Pancreas (tissue), 10 donors: ENCODE results near the gene PIGV. TPM values are rescaled to one million over a fixed set of nuclear protein-coding genes. Genes with fewer than 3 reads are reported as not detected.
"Not testable (repeated sequence)": the region's sequence is repeated elsewhere in the genome, so short reads cannot be mapped to it uniquely, and the experiment has no call there.

Source experiments
- ATAC-seq, 4 donors: fragments of 200-7000 bp; cut with Tn5 transposase; one replicate each; pipeline versions ENCODE4 v1.8.0 to v1.9.1; 2020; ENCODE audit warnings: mild to moderate bottlenecking in 4 of 4, moderate library complexity in 4 of 4
- DNase-seq, 6 donors: peaks; one replicate each; pipeline ENCODE4 v3.0.0-alpha.2; 2020
- FAIRE-seq: peaks from 2 replicates; lab custom pipeline; 2012; peaks lifted over from hg19 to GRCh38; lab: Jason Lieb, UNC
- H3K27ac ChIP-seq, 4 donors: fragments of 200-600 bp; sonication (generic); 1 replicate in 3 of 4; 2 replicates in 1 of 4; pipeline versions ENCODE4 v1.5.0 to v1.8.0; 2020
- H3K27me3 ChIP-seq, 4 donors: fragments of 200-600 bp; one replicate each; pipeline ENCODE4 v1.8.0; 2021
- H3K36me3 ChIP-seq, 3 donors: fragments of 200-600 bp; sonication (generic) in 1 of 3; one replicate each; pipeline versions ENCODE4 v1.5.0 to v1.8.0; 2020 to 2021
- H3K4me1 ChIP-seq, 3 donors: fragments of 200-600 bp; one replicate each; pipeline ENCODE4 v1.8.0; 2021
- H3K4me3 ChIP-seq, 4 donors: fragments of 200-600 bp; sonication (generic) in 2 of 4; one replicate each; pipeline versions ENCODE4 v1.5.0 to v1.8.0; 2020 to 2021
- H3K9me3 ChIP-seq, 4 donors: fragments of 200-600 bp; one replicate each; pipeline ENCODE4 v1.8.0; 2021
- WGBS, 2 donors: extraction: QIAGEN DNeasy Blood & Tissue Kit; methylation state at CpG; one replicate each; pipeline ENCODE4 v1.1.7; 2013; 5-methylcytosine and 5-hydroxymethylcytosine counted together
- intact Hi-C, 3 donors: fragments of 100-400 bp; cut with DNase I; formaldehyde crosslinking; loops; one replicate each; pipeline versions ENCODE4 v1.11.1 to v1.14.2; 2022
- polyA plus RNA-seq, 2 donors: library from polyadenylated mRNA; stranded (reverse); fragments of 200-250 nt; gene quantifications; one replicate each; pipeline ENCODE4 v1.2.3, GENCODE V29; 2013
- total RNA-seq, 6 donors: library from RNA; stranded (reverse); fragmentation: NEBNext Ultra II Directional in 4 of 6; extraction: Animal tissue kit (Norgen Biotek cat#: 25700) in 4 of 6; gene quantifications; one replicate each; pipeline versions ENCODE4 v1.2.1 to v1.2.4, GENCODE V29; 2021 to 2023
- TF ChIP-seq, protein P1 (sequence below), 4 donors: fragments of 200-600 bp; sonication (generic) in 3 of 4; IDR thresholded peaks; one replicate each; pipeline versions ENCODE4 v1.5.0 to v1.8.0; 2021; ENCODE audit warnings: antibody characterized with exemption in 4 of 4
- donor health status: healthy with polysubstance abuse.
- donor health status: DM: no; HTN: no; CAD: no; lungs with moderate emphysema.
- donor health status: DM: no; HTN: no; CAD: no.
- donor health status: control.
- donor health status: control.
- donor health status: Bipolar disorder and iron deficiency.
- donor health status: DM: yes; HTN: yes; CAD: no.
- donor health status: DM: no; HTN: no; CAD: no.
- donor health status: DM: no; HTN: no; CAD: no.
- donor health status: DM: yes; HTN: yes; CAD: no.

Gene PIGV
- total and polyA plus RNA-seq, 8 donors, result 3.3 to 9.5 (median 6.5) TPM

DNA sequence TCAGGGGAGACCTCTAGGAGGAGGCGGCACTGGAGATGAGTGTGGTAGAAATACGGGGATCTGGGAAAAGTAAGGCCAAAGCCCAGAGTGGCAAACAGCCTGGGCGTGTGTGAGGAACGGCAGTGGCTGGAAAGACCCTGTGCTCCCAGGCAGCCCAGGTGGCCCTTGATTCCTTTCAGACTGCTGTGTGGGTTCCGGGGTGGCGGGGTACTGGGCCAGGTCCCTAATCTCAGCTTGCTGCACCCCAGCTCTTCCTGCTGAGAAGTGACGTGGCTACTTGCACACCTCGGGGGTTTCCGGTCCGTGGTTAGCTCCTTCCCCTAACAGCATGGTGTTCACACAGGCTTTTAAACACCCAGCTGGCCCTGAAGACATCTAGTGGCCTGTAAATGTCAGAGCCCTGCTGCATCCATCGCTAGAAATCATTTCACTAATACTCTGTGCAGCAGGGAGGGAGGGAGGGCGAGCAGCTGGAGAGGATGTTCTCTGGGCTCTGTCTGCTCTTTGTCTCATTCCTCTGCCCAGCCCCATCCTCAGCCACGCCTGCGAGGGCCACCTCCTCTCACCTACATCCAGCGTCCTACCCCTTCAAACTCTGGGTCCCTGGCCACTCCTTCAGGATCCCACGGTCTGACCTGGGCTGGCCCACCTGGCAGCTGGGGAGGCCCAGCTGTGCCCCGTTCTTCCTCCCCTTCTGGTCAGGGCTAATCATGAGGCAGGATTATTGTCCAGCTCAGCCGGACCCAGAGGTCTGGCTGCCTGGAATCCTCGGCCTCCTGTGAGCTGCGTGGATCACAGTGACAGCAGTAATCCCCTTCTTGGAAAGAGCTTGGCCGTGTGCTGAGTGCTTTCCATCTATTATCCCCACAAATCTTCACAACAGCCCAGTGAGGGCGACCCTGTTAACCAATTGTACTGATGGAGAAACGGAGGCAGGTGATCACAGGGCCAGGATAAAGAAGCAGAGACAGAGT is 46.0 kb downstream of the PIGV start:
- H3K27ac ChIP-seq, result no peak overlapping the region

DNA sequence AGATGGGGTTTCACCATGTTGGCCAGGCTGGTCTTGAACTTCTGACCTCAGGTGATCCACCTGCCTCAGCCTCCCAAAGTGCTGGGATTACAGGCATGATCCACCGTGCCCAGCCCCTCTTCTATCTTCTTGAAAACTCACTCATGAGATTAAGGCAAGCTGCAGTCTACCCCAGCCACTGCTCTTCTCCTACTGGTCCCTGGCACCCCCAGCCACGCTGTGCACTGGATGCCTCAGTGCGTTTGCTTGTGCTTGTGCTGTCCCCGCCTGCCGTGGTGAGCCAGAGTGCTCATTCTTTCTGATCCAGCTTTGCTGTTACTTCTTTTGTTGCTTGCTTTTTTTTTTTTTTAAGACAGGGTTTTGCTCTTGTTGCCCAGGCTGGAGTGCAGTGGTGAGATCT is 49.9 kb downstream of the PIGV start:
- intact Hi-C loops, DNase-seq, H3K9me3 ChIP-seq, ATAC-seq, H3K4me3 ChIP-seq, H3K27ac ChIP-seq, H3K4me1 ChIP-seq, FAIRE-seq, H3K27me3 ChIP-seq: not testable (repeated sequence)
- peaks cover 0 to 18% (median 0%) of the 10 kb centered on the region in 3 donors for H3K36me3 ChIP-seq
- 94 to 95% methylated on average over 5 of the region's 5 CpGs for WGBS, 2 donors

More for the DNA sequence above, 46.0 kb downstream of the PIGV start:
- Histone ChIP-seq H3K27me3 (no peaks in the 10 kb centered on the region), H3K36me3 (peaks cover 0 to 21% (median 0%) of the 10 kb centered on the region in 3 donors), H3K9me3 (no peaks in the 10 kb centered on the region), H3K4me1 (no peaks in the 10 kb centered on the region), H3K4me3 (no peak overlapping the region)
- FAIRE-seq, result no peak
- WGBS, 2 donors, result 87 to 92% methylated on average over 23 of the region's 23 CpGs
- DNase-seq, result no peak
- intact Hi-C loops, result no loop called here
- ATAC-seq, result peak in 2 of 4 donors; percentile 38 to 41
- TF ChIP-seq, protein P1, sequence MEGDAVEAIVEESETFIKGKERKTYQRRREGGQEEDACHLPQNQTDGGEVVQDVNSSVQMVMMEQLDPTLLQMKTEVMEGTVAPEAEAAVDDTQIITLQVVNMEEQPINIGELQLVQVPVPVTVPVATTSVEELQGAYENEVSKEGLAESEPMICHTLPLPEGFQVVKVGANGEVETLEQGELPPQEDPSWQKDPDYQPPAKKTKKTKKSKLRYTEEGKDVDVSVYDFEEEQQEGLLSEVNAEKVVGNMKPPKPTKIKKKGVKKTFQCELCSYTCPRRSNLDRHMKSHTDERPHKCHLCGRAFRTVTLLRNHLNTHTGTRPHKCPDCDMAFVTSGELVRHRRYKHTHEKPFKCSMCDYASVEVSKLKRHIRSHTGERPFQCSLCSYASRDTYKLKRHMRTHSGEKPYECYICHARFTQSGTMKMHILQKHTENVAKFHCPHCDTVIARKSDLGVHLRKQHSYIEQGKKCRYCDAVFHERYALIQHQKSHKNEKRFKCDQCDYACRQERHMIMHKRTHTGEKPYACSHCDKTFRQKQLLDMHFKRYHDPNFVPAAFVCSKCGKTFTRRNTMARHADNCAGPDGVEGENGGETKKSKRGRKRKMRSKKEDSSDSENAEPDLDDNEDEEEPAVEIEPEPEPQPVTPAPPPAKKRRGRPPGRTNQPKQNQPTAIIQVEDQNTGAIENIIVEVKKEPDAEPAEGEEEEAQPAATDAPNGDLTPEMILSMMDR (IDR thresholded peaks at IDR 0.05), result no peak

DNA sequence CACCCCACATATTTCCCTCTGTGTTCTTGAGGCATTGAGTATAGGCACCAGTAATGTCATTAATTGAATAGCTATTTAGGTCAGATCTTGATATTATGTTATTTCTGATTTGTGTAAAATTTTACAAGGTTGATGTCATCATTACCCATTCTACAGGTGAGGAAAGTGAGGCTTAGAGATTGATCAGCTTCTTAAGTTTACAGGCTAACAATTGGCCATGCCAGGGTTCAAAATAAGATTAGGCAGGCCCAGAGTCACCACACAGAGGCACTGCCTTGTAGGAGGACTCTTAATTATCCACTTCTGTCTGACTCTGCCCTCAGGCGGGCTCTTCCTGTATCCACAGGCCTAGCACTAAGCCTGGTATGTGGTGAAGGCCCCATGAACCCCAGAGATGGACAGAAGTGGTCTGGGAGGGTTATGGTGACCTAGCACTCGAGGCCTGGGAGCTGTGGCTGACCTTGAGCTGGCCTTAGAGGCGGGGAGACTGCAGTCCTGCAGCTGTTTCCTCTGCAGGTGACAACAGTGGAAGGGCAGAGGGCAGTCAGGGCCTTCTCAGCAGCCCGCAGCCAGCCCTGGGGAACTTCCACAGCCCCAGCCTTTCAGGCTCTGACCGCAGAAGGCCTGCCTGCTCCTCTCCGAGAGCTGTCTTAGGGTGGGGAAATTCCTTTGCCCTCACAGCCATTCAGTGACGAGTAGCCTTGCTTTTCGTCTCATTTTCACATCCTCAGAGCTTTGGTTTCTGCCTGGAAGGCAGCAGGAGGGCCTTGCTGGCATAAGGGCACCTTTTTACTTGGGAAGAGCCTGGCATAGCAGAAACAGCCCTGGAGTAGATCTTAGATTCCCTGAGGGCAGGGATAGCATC is 51.0 kb downstream of the PIGV start:
- 73 to 84% methylated on average over 8 of the region's 8 CpGs for WGBS, 2 donors
- DNase-seq (no peak), ATAC-seq (peak in 1 of 4 donors; percentile 41), FAIRE-seq (no peak)
- Histone ChIP-seq H3K4me1 (no peaks in the 10 kb centered on the region), H3K36me3 (peaks cover 0 to 9% (median 0%) of the 10 kb centered on the region in 3 donors), H3K4me3 (no peak overlapping the region), H3K9me3 (no peaks in the 10 kb centered on the region), H3K27ac (no peak overlapping the region), H3K27me3 (no peaks in the 10 kb centered on the region)
- TF ChIP-seq, protein P1 (IDR thresholded peaks at IDR 0.05), result no peak
- intact Hi-C loops, result no loop called here

DNA sequence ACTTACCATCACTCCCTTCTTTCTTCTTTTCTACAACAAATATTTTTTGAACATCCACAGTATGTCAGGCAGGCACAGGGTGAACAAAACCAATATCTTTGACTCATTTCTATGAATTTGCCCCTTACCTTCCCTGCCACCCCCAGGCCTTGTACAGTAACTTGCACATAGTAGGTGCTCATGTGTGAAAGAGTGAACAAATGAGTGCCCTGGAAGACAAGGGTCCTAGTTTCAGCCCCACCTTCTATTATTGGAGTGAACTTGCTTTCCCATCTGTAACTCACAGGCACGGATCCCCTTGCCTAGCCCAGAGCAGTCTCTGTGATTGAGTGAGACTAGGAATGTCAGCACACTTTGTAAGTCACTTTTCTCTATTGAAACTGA is 51.6 kb downstream of the PIGV start:
- Histone ChIP-seq H3K9me3 (no peaks in the 10 kb centered on the region), H3K36me3 (peaks cover 0 to 3% (median 0%) of the 10 kb centered on the region in 3 donors)
- ATAC-seq, result no peak

More for the DNA sequence above, 51.6 kb downstream of the PIGV start:
- no peaks in the 10 kb centered on the region for H3K27me3 ChIP-seq
- TF ChIP-seq, protein P1 (IDR thresholded peaks at IDR 0.05), result no peak
- no peak overlapping the region for H3K4me3 ChIP-seq
- 84 to 93% methylated on average over 1 of the region's 1 CpG for WGBS, 2 donors
- intact Hi-C loops, result no loop called here
- no peaks in the 10 kb centered on the region for H3K4me1 ChIP-seq
- H3K27ac ChIP-seq, result no peak overlapping the region
- DNase-seq (no peak), FAIRE-seq (no peak)
